Peyer's patch (tissue), 4 donors: Measurements from ENCODE around the gene DMWD. TPM values are rescaled to one million over a fixed set of nuclear protein-coding genes. Genes with fewer than 3 reads are reported as not detected.

Experiments used
- DNase-seq, 3 donors: peaks; one replicate each; pipeline ENCODE4 v3.0.0-alpha.2; 2017 to 2019
- H3K27ac ChIP-seq, 4 donors: fragments of 200-600 bp; sonication (generic); one replicate each; pipeline ENCODE4 v1.5.1; 2016 to 2019
- H3K27me3 ChIP-seq, 2 donors: fragments of 200-600 bp; sonication (generic); one replicate each; pipeline ENCODE4 v1.5.1; 2019
- H3K36me3 ChIP-seq, 3 donors: fragments of 200-600 bp; sonication (generic); one replicate each; pipeline ENCODE4 v1.5.1; 2016 to 2019
- H3K4me1 ChIP-seq, 4 donors: fragments of 200-600 bp; sonication (generic); one replicate each; pipeline ENCODE4 v1.5.1; 2016 to 2019
- H3K4me3 ChIP-seq, 4 donors: fragments of 200-600 bp; sonication (generic); 1 replicate in 3 of 4; 2 replicates in 1 of 4; pipeline ENCODE4 v1.5.1; 2016 to 2019; ENCODE audit warnings: mild to moderate bottlenecking in 1 of 4
- H3K9me3 ChIP-seq, 4 donors: fragments of 200-600 bp; sonication (generic); one replicate each; pipeline ENCODE4 v1.5.1; 2016 to 2019; ENCODE audit warnings: mild to moderate bottlenecking in 1 of 4
- POLR2A ChIP-seq, 2 donors: fragments of 450-650 bp; IDR thresholded peaks; one replicate each; pipeline ENCODE4 v1.5.1; 2017; ENCODE audit warnings: antibody characterized with exemption in 2 of 2, mild to moderate bottlenecking in 2 of 2, moderate library complexity in 2 of 2
- total RNA-seq, 4 donors: library from RNA; depleted of rRNA; stranded (reverse); fragments of >200 nt; gene quantifications; one replicate each; pipeline ENCODE4 v1.1.0, GENCODE V29; 2016
- TF ChIP-seq, protein P1 (sequence below), 6 experiments: fragments of 450-650 bp in 4 of 6; fragments of 200-600 bp in 2 of 6; sonication (generic) in 1 of 6; IDR thresholded peaks; one replicate each; pipeline ENCODE4 v1.5.1; 2017 to 2019; ENCODE audit warnings: antibody characterized with exemption in 6 of 6, mild to moderate bottlenecking in 3 of 6, moderate library complexity in 1 of 6

The DMWD gene
- total RNA-seq, 4 donors from 2014 or later, result 20.8 to 63.8 (median 35.4) TPM

DNA sequence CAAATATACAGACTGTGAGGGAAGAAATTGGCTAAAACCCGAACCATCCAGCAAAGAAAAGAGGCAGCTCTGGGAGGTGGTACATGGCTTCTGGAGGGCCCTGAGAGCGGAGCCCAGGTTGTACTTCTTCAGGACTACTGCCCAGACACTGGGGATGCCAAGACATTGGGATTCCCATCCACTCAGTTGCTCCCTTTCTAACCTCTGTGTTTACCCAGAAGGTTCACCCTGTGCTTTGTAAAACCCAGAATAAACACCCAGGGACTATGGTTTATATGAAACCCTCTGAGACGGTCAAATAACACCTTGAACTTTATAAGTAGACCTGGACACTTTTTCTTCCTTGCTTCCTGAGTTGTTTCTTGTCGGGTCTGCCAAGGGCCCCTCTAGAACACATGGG lies 49.7 kb downstream of the DMWD start:
- no peaks in the 10 kb centered on the region for H3K27me3 ChIP-seq
- no peaks in the 10 kb centered on the region for H3K4me1 ChIP-seq
- no peak for DNase-seq
- H3K36me3 ChIP-seq, result no peaks in the 10 kb centered on the region
- H3K27ac ChIP-seq, result no peak overlapping the region
- H3K4me3 ChIP-seq, result no peak overlapping the region
- TF ChIP-seq, protein P1, sequence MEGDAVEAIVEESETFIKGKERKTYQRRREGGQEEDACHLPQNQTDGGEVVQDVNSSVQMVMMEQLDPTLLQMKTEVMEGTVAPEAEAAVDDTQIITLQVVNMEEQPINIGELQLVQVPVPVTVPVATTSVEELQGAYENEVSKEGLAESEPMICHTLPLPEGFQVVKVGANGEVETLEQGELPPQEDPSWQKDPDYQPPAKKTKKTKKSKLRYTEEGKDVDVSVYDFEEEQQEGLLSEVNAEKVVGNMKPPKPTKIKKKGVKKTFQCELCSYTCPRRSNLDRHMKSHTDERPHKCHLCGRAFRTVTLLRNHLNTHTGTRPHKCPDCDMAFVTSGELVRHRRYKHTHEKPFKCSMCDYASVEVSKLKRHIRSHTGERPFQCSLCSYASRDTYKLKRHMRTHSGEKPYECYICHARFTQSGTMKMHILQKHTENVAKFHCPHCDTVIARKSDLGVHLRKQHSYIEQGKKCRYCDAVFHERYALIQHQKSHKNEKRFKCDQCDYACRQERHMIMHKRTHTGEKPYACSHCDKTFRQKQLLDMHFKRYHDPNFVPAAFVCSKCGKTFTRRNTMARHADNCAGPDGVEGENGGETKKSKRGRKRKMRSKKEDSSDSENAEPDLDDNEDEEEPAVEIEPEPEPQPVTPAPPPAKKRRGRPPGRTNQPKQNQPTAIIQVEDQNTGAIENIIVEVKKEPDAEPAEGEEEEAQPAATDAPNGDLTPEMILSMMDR (IDR thresholded peaks at IDR 0.05), result no peak
- TF ChIP-seq POLR2A (IDR thresholded peaks at IDR 0.05), result no peak
- H3K9me3 ChIP-seq, result no peaks in the 10 kb centered on the region

GRCh38 chr19:45739498-45740439 lies 52.9 kb downstream of the DMWD start:
- Histone ChIP-seq H3K27ac (no peak overlapping the region), H3K4me1 (no peaks in the 10 kb centered on the region), H3K36me3 (no peaks in the 10 kb centered on the region), H3K4me3 (no peak overlapping the region), H3K27me3 (no peaks in the 10 kb centered on the region), H3K9me3 (no peaks in the 10 kb centered on the region)
- no peak for DNase-seq
- TF ChIP-seq, protein P1 (IDR thresholded peaks at IDR 0.05), result no peak
- TF ChIP-seq POLR2A (IDR thresholded peaks at IDR 0.05), result no peak

DNA sequence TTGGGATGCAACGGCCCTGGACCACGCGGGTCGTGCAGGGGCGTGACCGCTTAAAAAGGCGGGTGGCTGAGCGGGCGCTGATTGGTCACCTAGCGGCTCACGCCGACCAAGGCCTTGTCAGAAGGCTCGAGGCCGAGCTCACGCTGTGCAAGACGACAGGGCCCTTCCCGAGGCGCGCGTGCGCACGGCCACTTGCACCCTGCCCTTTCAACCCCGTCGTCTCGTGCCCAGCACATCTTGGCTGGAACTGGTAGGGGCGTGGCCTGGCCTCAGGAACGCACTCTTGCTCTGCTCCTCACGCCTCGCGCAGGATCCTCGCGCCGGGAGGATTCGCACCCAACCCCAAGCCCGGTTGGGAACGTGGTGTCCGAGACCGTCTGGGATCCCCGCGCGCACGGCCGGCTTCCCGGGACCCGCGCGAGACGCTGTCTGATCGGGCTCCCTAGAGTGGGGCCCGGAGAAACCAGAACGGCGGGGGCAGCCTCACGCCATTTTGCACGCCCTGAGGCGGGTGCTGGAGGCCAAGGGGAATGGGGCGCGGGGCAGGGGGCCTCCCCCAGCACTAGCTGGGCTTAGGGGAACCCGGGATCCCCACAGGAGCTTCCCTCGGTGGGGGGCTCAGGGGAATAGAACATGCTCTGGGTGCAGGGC lies 59.4 kb downstream of the DMWD start, which contains the start of gene MEIOSIN:
Gene MEIOSIN, plus strand, starts transcription at position 280 of the 651 bp plus-strand sequence. CDS start 1,938 bp downstream, outside the sequence.
- H3K27me3 ChIP-seq, result no peaks in the 10 kb centered on the region
- H3K36me3 ChIP-seq, result no peaks in the 10 kb centered on the region
- no peak for DNase-seq
- H3K9me3 ChIP-seq, result no peaks in the 10 kb centered on the region
- no peak within 1 kb of the TSS for H3K27ac ChIP-seq
- peaks cover 0 to 13% (median 5%) of the 10 kb centered on the region in 4 donors for H3K4me1 ChIP-seq
- no peak for TF ChIP-seq POLR2A (IDR thresholded peaks at IDR 0.05)
- TF ChIP-seq, protein P1 (IDR thresholded peaks at IDR 0.05), result no peak
- no peak within 1 kb of the TSS for H3K4me3 ChIP-seq

Other genes starting within 250 kb of the DMWD start
- gene OPA3, start 208.0 kb downstream of the DMWD start, total RNA-seq, result 10 to 100 TPM in 3 of 4 donors, 1 to 10 TPM in 1; 5.0 to 26.6 (median 13.6) TPM
- gene GPR4, start 190.6 kb downstream of the DMWD start, total RNA-seq, result 1 to 10 TPM in 2 of 4 donors, under 1 TPM in 2; 0.18 to 3.4 (median 1.7) TPM
- gene EML2, start 153.4 kb downstream of the DMWD start, total RNA-seq, result 10 to 100 TPM; 17.5 to 60.2 (median 46.9) TPM
- gene GIPR, start 124.6 kb downstream of the DMWD start, total RNA-seq, result 1 to 10 TPM in 3 of 4 donors, not detected in 1; 4.6 to 6.0 (median 5.6) TPM
- gene SNRPD2, start 100.9 kb downstream of the DMWD start, total RNA-seq, result 10 to 100 TPM; 47.3 to 86.2 (median 67.3) TPM
- 10 to 100 TPM in 1 of 4 donors, 1 to 10 TPM in 3; 6.1 to 11.6 (median 7.4) TPM for gene QPCTL, start 100.2 kb downstream of the DMWD start, total RNA-seq
- 10 to 100 TPM in 3 of 4 donors, 1 to 10 TPM in 1; 8.3 to 25.2 (median 19.7) TPM for gene FBXO46, start 61.9 kb downstream of the DMWD start, total RNA-seq
- not detected for gene MEIOSIN, start 59.4 kb downstream of the DMWD start, total RNA-seq
- 10 to 100 TPM in 1 of 4 donors, 1 to 10 TPM in 3; 3.3 to 11.5 (median 6.2) TPM for gene SIX5, start 23.6 kb downstream of the DMWD start, total RNA-seq
- gene DMPK, start 10.4 kb downstream of the DMWD start, total RNA-seq, result 10 to 100 TPM; 10.5 to 63.5 (median 43.5) TPM
- gene RSPH6A, start 22.5 kb upstream of the DMWD start, total RNA-seq, result 1 to 10 TPM in 1 of 4 donors, under 1 TPM in 1, not detected in 2; 0.54 to 3.3 TPM
- gene SYMPK, start 70.3 kb upstream of the DMWD start, total RNA-seq, result 100 to 1,000 TPM in 1 of 4 donors, 10 to 100 TPM in 3; 44.0 to 158 (median 90.3) TPM
- 10 to 100 TPM in 3 of 4 donors, 1 to 10 TPM in 1; 9.1 to 17.0 (median 10.6) TPM for gene FOXA3, start 71.5 kb upstream of the DMWD start, total RNA-seq
- gene IRF2BP1, start 93.3 kb upstream of the DMWD start, total RNA-seq, result 10 to 100 TPM; 18.2 to 26.4 (median 23.1) TPM
- gene MYPOP, start 109.8 kb upstream of the DMWD start, total RNA-seq, result 10 to 100 TPM in 3 of 4 donors, 1 to 10 TPM in 1; 4.1 to 17.7 (median 14.2) TPM
- gene NANOS2, start 121.9 kb upstream of the DMWD start, total RNA-seq, result not detected
- 1 to 10 TPM in 2 of 4 donors, under 1 TPM in 2; 0.53 to 4.1 (median 1.5) TPM for gene NOVA2, start 181.0 kb upstream of the DMWD start, total RNA-seq
- gene CCDC61, start 202.6 kb upstream of the DMWD start, total RNA-seq, result 10 to 100 TPM in 2 of 4 donors, 1 to 10 TPM in 2; 7.4 to 16.5 (median 10.8) TPM
- not detected for gene PGLYRP1, start 230.2 kb upstream of the DMWD start, total RNA-seq
- not detected for gene IGFL4, start 248.2 kb upstream of the DMWD start, total RNA-seq